HepG2 (cell line): ENCODE measurements around the gene ENC1. TPM values are rescaled to one million over a fixed set of nuclear protein-coding genes. Genes with fewer than 3 reads are reported as not detected.

Experiments
- EP300 ChIP-seq, 3 experiments: sonication (generic) in 1 of 3; formaldehyde crosslinking in 1 of 3; IDR thresholded peaks; 2 replicates each; pipeline versions ENCODE4 v1.5.1 to v1.6.1; 2011 to 2020; ENCODE audit warnings: low read depth in 2 of 3, low read length in 2 of 3, borderline replicate concordance in 1 of 3, improper control_type of control experiment in 1 of 3, mild to moderate bottlenecking in 1 of 3, missing genetic modification reagents in 1 of 3, moderate library complexity in 1 of 3
- HNF1B ChIP-seq: sonication (generic); formaldehyde crosslinking; IDR thresholded peaks from 2 replicates; pipeline ENCODE4 v1.5.1; 2020; ENCODE audit warnings: mild to moderate bottlenecking, moderate library complexity, missing genetic modification reagents
- KDM5A ChIP-seq: fragments of 200-600 bp; sonication (generic); IDR thresholded peaks from 2 replicates; pipeline ENCODE4 v1.7.0; 2018; ENCODE audit warnings: antibody characterized with exemption, mild to moderate bottlenecking, low read length, borderline replicate concordance
- NFAT5 ChIP-seq: sonication (generic); formaldehyde crosslinking; IDR thresholded peaks from 2 replicates; pipeline ENCODE4 v1.4.0; 2020; ENCODE audit warnings: missing genetic modification reagents
- PHF20 ChIP-seq: sonication (generic); formaldehyde crosslinking; IDR thresholded peaks from 2 replicates; pipeline ENCODE4 v1.5.0; 2020; ENCODE audit warnings: mild to moderate bottlenecking, missing genetic modification reagents
- PLSCR1 ChIP-seq: sonication (generic); formaldehyde crosslinking; IDR thresholded peaks from 2 replicates; pipeline ENCODE4 v1.5.0; 2020; ENCODE audit warnings: missing genetic modification reagents, mild to moderate bottlenecking, borderline replicate concordance
- POGK ChIP-seq: sonication (generic); formaldehyde crosslinking; conservative IDR thresholded peaks from 2 replicates; pipeline ENCODE4 v1.8.0; 2022; ENCODE audit warnings: mild to moderate bottlenecking, moderate library complexity, missing genetic modification reagents
- RFXANK ChIP-seq: IDR thresholded peaks from 2 replicates; pipeline ENCODE4 v1.6.1; 2016
- ZKSCAN8 ChIP-seq: IDR thresholded peaks from 2 replicates; pipeline ENCODE4 v1.6.1; 2016; ENCODE audit warnings: borderline replicate concordance, missing genetic modification reagents, missing compliant biosample characterization
- ZNF629 ChIP-seq: sonication (generic); formaldehyde crosslinking; conservative IDR thresholded peaks from 2 replicates; pipeline ENCODE4 v1.5.0; 2020; ENCODE audit warnings: missing genetic modification reagents
- polyA plus RNA-seq, 8 experiments: library from polyadenylated mRNA; depleted of rRNA in 3 of 8; stranded (reverse) in 7 of 8; unstranded in 1 of 8; fragments of >200 nt; fragmentation: Illumina TruSeq in 4 of 8; extraction: Trizol in 4 of 8; gene quantifications; 2 replicates each; pipeline versions ENCODE4 v1.2.1 to v1.2.3, GENCODE V29; 2011 to 2016; ENCODE audit warnings: low read depth in 4 of 8, missing spikeins in 1 of 8, mixed read lengths in 1 of 8; ENCODE audit not compliant: insufficient read depth in 1 of 8
- total RNA-seq, 5 experiments: library from RNA; depleted of rRNA; stranded (reverse); fragments of >200 nt; fragmentation: Illumina TruSeq; extraction: Trizol; gene quantifications; 2 replicates each; pipeline ENCODE4 v1.2.3, GENCODE V29; 2016; ENCODE audit warnings: low read depth in 1 of 5
- TF ChIP-seq, protein P1 (sequence below): IDR thresholded peaks from 2 replicates; pipeline ENCODE4 v1.6.1; 2016; ENCODE audit warnings: low read depth
- TF ChIP-seq, protein P2 (sequence below): IDR thresholded peaks from 2 replicates; pipeline ENCODE4 v1.6.1; 2016; ENCODE audit warnings: mild to moderate bottlenecking, missing biosample characterization, missing genetic modification reagents
- TF ChIP-seq, protein P3 (sequence below): sonication (generic); formaldehyde crosslinking; IDR thresholded peaks from 2 replicates; pipeline ENCODE4 v1.4.0; 2020; ENCODE audit warnings: missing genetic modification reagents

ENC1 gene
- total and polyA plus RNA-seq, 2 of the 13 experiments (the other 11 are each of a cell fraction or from before 2014, with no cell fraction given) = 63.8 to 64.4 TPM

- TF ChIP-seq PHF20 (peak; percentile 44; the same call in 1 of the 2 replicates), KDM5A (0 out of 2 replicates have a peak, but pooled peaks have one; percentile 38), ZNF629 (CRISPR knock-in tag) (no peak), RFXANK (CRISPR knock-in tag) (no peak), ZKSCAN8 (no peak), PLSCR1 (CRISPR knock-in tag) (no peak), POGK (CRISPR knock-in tag) (no peak), EP300 (IDR thresholded peaks at IDR 0.05; ENCODE audit: low read depth in 2 of 2, low read length in 2 of 2) (no peak), EP300 (CRISPR knock-in tag; IDR thresholded peaks at IDR 0.05; ENCODE audit: borderline replicate concordance) (no peak), NFAT5 (CRISPR knock-in tag) (no peak), HNF1B (CRISPR knock-in tag) (no peak)
- TF ChIP-seq, protein P1, sequence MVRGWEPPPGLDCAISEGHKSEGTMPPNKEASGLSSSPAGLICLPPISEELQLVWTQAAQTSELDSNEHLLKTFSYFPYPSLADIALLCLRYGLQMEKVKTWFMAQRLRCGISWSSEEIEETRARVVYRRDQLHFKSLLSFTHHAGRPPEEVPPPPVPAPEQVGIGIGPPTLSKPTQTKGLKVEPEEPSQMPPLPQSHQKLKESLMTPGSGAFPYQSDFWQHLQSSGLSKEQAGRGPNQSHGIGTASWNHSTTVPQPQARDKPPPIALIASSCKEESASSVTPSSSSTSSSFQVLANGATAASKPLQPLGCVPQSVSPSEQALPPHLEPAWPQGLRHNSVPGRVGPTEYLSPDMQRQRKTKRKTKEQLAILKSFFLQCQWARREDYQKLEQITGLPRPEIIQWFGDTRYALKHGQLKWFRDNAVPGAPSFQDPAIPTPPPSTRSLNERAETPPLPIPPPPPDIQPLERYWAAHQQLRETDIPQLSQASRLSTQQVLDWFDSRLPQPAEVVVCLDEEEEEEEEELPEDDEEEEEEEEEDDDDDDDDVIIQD (CRISPR knock-in tag) = 0 out of 2 replicates have a peak, but pooled peaks have one; percentile 4
- TF ChIP-seq, protein P2, sequence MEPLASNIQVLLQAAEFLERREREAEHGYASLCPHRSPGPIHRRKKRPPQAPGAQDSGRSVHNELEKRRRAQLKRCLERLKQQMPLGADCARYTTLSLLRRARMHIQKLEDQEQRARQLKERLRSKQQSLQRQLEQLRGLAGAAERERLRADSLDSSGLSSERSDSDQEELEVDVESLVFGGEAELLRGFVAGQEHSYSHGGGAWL (CRISPR knock-in tag) = no peak
- TF ChIP-seq, protein P3, sequence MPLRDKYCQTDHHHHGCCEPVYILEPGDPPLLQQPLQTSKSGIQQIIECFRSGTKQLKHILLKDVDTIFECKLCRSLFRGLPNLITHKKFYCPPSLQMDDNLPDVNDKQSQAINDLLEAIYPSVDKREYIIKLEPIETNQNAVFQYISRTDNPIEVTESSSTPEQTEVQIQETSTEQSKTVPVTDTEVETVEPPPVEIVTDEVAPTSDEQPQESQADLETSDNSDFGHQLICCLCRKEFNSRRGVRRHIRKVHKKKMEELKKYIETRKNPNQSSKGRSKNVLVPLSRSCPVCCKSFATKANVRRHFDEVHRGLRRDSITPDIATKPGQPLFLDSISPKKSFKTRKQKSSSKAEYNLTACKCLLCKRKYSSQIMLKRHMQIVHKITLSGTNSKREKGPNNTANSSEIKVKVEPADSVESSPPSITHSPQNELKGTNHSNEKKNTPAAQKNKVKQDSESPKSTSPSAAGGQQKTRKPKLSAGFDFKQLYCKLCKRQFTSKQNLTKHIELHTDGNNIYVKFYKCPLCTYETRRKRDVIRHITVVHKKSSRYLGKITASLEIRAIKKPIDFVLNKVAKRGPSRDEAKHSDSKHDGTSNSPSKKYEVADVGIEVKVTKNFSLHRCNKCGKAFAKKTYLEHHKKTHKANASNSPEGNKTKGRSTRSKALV (CRISPR knock-in tag) = no peak
These were observed 1.4 kb upstream of the ENC1 start (continued) for GRCh38 chr5:74641735-74642542.
